Left ventricle myocardium inferior (tissue), 1 donor: ENCODE results near the gene TMEM161A. TPM values are rescaled to one million over a fixed set of nuclear protein-coding genes. Genes with fewer than 3 reads are reported as not detected.

Experiments used
- DNase-seq: peaks from one replicate; pipeline ENCODE4 v3.0.0-alpha.2; 2020
- H3K27ac ChIP-seq: fragments of 200-600 bp; replicated peaks from 2 replicates; pipeline ENCODE4 v1.8.0; 2021
- H3K27me3 ChIP-seq: fragments of 200-600 bp; 2 replicates; pipeline ENCODE4 v1.8.0; 2021; ENCODE audit warnings: low read depth
- H3K36me3 ChIP-seq: fragments of 200-600 bp; 2 replicates; pipeline ENCODE4 v1.8.0; 2021
- H3K4me1 ChIP-seq: fragments of 200-600 bp; 2 replicates; pipeline ENCODE4 v1.8.0; 2021
- H3K4me3 ChIP-seq: fragments of 200-600 bp; 2 replicates; pipeline ENCODE4 v1.8.0; 2021; ENCODE audit warnings: mild to moderate bottlenecking, moderate library complexity
- H3K9me3 ChIP-seq: fragments of 200-600 bp; replicated peaks from 2 replicates; pipeline ENCODE4 v1.8.0; 2021
- CTCF ChIP-seq: fragments of 200-600 bp; IDR thresholded peaks from 2 replicates; pipeline ENCODE4 v1.8.0; 2021; ENCODE audit warnings: antibody characterized with exemption, mild to moderate bottlenecking, borderline replicate concordance
- intact Hi-C: fragments of 100-400 bp; cut with micrococcal nuclease; formaldehyde crosslinking; loops from one replicate; pipeline ENCODE4 v1.11.0; 2022
- total RNA-seq: library from RNA; stranded (reverse); fragmentation: NEBNext Ultra II Directional; extraction: Animal tissue kit (Norgen Biotek cat#: 25700); gene quantifications from one replicate; pipeline ENCODE4 v1.2.1, GENCODE V29; 2021
- donor health status: DM: no; HTN: yes; CAD: no; lungs with severe emphysema.

The TMEM161A gene
- total RNA-seq, 1 donor from 2014 or later: 22.9 TPM

DNA sequence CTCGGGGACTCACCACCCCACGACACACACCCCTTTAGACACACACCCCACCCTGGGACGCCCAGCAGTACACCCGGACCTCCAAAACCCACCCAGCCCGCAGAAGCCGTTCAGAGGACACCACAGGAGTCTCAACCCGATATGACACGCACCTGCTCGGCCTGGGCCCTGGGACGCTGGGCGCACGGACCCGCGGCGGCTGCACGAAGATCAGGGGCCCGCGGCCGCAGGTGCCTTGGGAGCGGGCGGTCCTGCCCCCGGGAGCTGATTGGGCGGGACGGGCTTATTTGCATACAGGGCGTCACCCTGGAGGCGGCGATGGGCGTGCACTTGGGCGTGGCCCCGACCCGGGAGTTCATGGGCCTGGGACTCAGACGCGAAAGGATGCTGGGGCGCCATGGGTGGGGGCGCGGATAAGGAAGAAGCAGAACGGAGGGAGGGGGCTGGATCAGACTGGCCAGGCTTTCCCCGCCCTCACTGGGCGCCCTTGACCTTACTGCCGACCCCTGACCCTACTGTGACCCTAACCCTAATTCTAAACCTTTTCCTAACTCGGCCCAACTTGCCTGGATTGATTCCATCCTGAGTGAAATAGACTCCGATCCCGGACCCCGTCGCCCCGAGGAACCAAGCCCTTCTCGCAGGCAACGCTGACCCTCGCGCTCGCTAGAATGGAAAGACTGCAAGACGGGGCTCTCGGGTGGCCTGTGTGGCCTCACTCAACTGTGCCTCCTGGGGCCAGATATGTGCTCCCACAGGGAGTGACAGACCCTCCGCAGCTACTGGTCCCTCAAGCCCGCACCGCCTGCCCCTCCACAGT, 32.0 kb upstream of the TMEM161A start, which contains the start of gene MEF2B:
Gene MEF2B (minus strand): TSS at position 211 of the 820 bp plus-strand sequence. CDS start 19,528 bp downstream, outside the sequence.
- TF ChIP-seq CTCF: no peak
- intact Hi-C loops: no loop called here

DNA sequence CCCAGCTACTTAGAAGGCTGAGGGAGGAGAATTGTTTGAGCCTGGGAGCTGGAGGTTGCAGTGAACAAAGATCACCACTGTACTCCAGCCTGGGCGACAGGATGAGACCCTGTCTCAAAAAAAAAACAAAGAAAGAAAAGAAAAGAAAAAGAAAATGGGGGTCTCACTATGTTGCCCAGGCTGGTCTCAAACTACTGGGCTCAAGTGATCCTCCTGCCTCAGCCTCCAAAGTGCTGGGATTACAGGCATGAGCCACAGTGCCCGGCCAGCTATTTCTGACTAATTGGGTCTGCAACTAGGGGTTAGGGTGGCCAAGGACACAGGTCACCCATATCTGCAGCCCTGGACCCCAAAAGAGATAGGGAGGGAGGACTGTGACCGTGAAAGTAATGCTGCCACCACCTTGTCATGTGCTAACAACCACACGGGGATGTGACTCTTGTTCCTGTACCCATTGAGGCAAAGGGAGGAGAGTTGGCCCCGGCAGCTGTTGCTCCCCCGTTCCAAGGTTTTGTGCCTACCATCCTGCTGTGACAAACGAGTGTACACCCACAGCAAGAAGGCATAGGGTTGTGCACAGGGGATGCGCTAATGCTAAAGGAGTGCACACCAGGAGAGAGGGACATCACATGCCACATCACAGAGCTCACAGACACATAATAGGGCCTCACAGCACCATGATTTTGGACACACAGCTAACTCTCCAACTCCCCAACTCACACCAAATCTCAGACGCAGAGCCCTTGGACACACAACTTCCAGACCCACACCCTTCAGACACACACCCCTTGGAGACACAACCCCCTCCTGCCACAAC, 31.2 kb upstream of the TMEM161A start:
- peak overlapping the region; percentile 56 for H3K4me3 ChIP-seq
- intact Hi-C loops: no loop called here
- H3K4me1 ChIP-seq: peaks cover 12% of the 10 kb centered on the region
- TF ChIP-seq CTCF: no peak
- H3K9me3 ChIP-seq: no peaks in the 10 kb centered on the region
- no peak for DNase-seq
- no peaks in the 10 kb centered on the region for H3K36me3 ChIP-seq
- no peak overlapping the region for H3K27ac ChIP-seq
- H3K27me3 ChIP-seq: no peaks in the 10 kb centered on the region

More for the DNA sequence above, 32.0 kb upstream of the TMEM161A start, which contains the start of gene MEF2B:
- Histone ChIP-seq H3K4me1 (peaks cover 12% of the 10 kb centered on the region), H3K4me3 (peak within 1 kb of the TSS; percentile 56), H3K27ac (peak within 1 kb of the TSS; percentile 16), H3K27me3 (no peaks in the 10 kb centered on the region), H3K36me3 (no peaks in the 10 kb centered on the region), H3K9me3 (no peaks in the 10 kb centered on the region)
- DNase-seq: peak; percentile 77

DNA sequence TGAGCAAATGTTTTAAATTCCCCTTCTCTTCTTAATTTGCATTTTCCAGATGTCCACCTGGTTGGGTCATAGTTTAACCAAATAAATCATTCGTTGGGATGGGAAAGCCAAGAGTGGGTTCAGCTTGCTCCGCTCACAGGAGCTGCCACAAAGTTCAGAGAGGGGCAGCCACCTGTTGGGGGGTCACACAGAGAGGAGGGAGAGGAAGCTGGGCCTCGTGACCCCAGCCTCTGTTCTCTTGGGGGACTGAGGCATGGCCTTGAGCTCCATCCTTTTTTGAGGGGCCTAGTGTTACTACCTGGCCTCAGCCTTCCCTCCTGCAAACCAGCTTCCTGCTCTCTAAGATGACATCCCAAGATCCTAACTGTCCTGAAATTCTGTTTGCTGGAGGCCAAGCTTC, 29.3 kb upstream of the TMEM161A start:
- DNase-seq: no peak
- Histone ChIP-seq H3K27ac (no peak overlapping the region), H3K36me3 (no peaks in the 10 kb centered on the region), H3K4me1 (peaks cover 12% of the 10 kb centered on the region), H3K27me3 (no peaks in the 10 kb centered on the region), H3K9me3 (no peaks in the 10 kb centered on the region), H3K4me3 (no peak overlapping the region)
- TF ChIP-seq CTCF: no peak
- intact Hi-C loops: no loop called here

DNA sequence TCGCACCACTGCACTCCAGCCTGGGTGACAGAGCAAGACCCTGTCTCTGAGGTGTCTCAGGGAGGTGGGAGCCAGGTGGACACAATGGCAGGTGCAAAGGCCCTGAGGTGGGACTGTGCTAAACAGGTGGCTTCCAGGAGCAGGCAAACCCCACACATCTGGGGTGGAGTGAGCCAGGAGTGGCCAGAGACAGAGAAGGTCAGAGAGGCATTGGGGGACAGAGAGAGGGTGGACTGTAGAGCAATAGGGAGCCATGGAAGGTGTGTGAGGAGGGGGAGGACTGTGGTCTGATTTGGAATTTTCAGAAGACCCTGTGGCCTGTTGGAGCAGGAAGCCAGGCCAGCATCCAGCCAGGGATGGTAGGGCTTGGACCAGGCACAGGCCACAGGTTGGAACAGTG, 27.1 kb upstream of the TMEM161A start:
- Histone ChIP-seq H3K36me3 (no peaks in the 10 kb centered on the region), H3K27ac (no peak overlapping the region), H3K4me3 (no peak overlapping the region), H3K4me1 (peaks cover 9% of the 10 kb centered on the region), H3K9me3 (no peaks in the 10 kb centered on the region), H3K27me3 (no peaks in the 10 kb centered on the region)
- intact Hi-C loops: no loop called here
- no peak for DNase-seq
- no peak for TF ChIP-seq CTCF

DNA sequence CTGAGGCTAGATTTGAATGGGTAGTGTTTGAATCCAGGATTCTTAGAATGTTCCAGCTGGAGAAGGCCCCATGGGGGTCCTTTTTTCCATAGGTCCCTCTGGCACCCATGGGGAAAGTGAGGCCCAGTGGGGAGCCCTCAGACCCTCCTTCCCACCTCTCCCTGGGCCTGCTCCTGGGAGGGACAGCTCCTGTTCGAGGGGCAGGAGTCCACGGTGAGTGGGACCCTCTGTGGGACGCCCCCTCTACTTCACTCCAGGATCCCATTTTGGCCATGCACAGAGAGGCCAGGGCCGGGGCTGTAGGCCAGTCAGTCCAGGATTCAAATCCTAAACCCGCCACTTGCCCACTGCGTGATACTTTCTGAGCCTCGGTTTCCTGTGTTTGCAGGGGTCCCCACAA, 24.2 kb upstream of the TMEM161A start:
- no peaks in the 10 kb centered on the region for H3K36me3 ChIP-seq
- intact Hi-C loops: no loop called here
- DNase-seq: no peak
- no peaks in the 10 kb centered on the region for H3K4me1 ChIP-seq
- no peak for TF ChIP-seq CTCF
- H3K27ac ChIP-seq: no peak overlapping the region
- peaks cover 10% of the 10 kb centered on the region for H3K27me3 ChIP-seq
- H3K9me3 ChIP-seq: no peaks in the 10 kb centered on the region
- H3K4me3 ChIP-seq: no peak overlapping the region
